Measurements from ENCODE around the gene CADM1. TPM values are rescaled to one million over a fixed set of nuclear protein-coding genes. Genes with fewer than 3 reads are reported as not detected.

The CADM1 gene
- total and polyA plus RNA-seq, 4 donors: 13.0 to 40.6 (median 28.9) TPM

DNA sequence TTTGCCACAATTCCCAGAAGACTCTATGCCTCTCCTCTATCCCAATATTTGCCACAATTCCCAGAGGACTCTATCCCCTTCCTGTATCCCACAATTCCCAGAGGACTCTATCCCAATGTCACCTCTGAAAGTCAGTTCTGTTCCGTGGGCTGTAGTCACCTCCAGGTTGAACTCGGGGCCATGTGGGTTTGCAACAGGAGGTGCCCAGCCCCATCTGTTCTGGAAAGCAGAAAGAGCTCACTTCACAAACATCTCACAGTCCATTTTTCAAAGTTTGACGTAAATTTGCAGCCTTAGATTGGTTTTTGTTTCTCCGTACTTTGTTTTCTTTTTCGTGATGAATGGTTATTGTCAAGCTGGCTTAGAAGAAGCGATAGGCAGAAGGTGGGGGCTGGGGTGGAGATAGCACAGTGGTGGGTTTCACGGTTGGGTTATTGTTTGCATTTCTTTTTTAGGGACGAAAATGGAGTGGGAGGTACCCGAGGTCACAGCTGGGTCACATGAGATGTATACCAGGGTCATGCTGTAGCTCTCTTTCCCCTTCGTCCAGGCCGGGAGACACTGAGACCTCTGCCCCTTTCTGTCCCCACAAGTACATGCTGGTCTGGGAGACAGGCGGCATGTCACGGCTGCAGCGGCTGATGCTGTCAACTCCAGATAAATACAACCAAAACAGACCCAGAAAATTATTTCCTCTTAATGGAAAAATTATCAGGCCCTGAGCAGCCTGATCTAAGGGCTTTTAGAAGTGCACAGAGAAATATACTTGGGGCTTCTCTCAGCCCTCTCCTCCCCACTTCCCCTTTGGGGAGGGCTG is 374.5 kb downstream of the CADM1 start (continued):
- TF ChIP-seq, protein P1, sequence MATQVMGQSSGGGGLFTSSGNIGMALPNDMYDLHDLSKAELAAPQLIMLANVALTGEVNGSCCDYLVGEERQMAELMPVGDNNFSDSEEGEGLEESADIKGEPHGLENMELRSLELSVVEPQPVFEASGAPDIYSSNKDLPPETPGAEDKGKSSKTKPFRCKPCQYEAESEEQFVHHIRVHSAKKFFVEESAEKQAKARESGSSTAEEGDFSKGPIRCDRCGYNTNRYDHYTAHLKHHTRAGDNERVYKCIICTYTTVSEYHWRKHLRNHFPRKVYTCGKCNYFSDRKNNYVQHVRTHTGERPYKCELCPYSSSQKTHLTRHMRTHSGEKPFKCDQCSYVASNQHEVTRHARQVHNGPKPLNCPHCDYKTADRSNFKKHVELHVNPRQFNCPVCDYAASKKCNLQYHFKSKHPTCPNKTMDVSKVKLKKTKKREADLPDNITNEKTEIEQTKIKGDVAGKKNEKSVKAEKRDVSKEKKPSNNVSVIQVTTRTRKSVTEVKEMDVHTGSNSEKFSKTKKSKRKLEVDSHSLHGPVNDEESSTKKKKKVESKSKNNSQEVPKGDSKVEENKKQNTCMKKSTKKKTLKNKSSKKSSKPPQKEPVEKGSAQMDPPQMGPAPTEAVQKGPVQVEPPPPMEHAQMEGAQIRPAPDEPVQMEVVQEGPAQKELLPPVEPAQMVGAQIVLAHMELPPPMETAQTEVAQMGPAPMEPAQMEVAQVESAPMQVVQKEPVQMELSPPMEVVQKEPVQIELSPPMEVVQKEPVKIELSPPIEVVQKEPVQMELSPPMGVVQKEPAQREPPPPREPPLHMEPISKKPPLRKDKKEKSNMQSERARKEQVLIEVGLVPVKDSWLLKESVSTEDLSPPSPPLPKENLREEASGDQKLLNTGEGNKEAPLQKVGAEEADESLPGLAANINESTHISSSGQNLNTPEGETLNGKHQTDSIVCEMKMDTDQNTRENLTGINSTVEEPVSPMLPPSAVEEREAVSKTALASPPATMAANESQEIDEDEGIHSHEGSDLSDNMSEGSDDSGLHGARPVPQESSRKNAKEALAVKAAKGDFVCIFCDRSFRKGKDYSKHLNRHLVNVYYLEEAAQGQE (IDR thresholded peaks at IDR 0.05): no peak
- no peak for TF ChIP-seq EGR1 (IDR thresholded peaks at IDR 0.05; ENCODE audit: low read depth in 2 of 2)

DNA sequence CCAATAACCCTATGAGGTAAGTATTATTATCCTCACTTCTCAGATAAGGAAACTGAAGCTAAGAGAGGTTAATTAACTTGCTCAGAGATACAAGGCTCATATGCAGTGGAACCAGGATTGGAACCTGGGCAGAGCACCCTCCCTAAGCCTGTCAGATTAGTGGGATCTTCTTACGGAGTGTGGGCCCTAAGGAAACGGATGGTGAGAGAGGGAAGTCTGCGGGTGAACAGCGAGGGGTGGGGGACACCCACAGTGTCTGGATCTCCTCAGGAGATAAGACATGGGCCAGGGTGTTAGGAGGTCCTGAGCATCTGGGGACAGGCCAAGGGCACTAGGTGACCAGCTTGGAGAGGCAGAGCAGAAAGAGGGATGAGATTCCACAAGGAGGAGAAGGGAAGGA is 376.0 kb downstream of the CADM1 start:
- Histone ChIP-seq H3K9me3 (ENCODE audit: control insufficient read depth in 4 of 4, low read length in 3 of 4) (no peaks in the 10 kb centered on the region), H3K27ac (ENCODE audit: low read depth in 1 of 2, low read length in 2 of 2) (no peak overlapping the region), H3K4me1 (ENCODE audit: control insufficient read depth in 4 of 4, insufficient read depth in 4 of 4, low read length in 3 of 4) (no peaks in the 10 kb centered on the region), H3K9ac (ENCODE audit: low read depth in 1 of 2, low read length in 2 of 2) (no peak overlapping the region), H3K27me3 (ENCODE audit: control insufficient read depth in 4 of 4, insufficient read depth in 4 of 4, low read length in 3 of 4) (peaks cover 0 to 5% (median 0%) of the 10 kb centered on the region in 4 donors), H3K36me3 (ENCODE audit: control insufficient read depth in 4 of 4, insufficient read depth in 3 of 4, low read depth in 1 of 4, low read length in 3 of 4) (no peaks in the 10 kb centered on the region), H3K4me3 (ENCODE audit: low read depth in 1 of 3, low read length in 3 of 3) (no peak overlapping the region)
- DNase-seq (ENCODE audit: low spot score): no peak
- TF ChIP-seq HNF4G (IDR thresholded peaks at IDR 0.05) (no peak), JUND (IDR thresholded peaks at IDR 0.05) (no peak), NR2F2 (IDR thresholded peaks at IDR 0.05) (no peak), FOXA2 (IDR thresholded peaks at IDR 0.05) (no peak), HNF4A (conservative IDR thresholded peaks at IDR 0.05) (no peak), GABPA (IDR thresholded peaks at IDR 0.05 in 1 of 2, conservative IDR thresholded peaks at IDR 0.05 in 1 of 2) (no peak), YY1 (IDR thresholded peaks at IDR 0.05) (no peak), SP1 (IDR thresholded peaks at IDR 0.05) (no peak)
- TF ChIP-seq, protein P2, sequence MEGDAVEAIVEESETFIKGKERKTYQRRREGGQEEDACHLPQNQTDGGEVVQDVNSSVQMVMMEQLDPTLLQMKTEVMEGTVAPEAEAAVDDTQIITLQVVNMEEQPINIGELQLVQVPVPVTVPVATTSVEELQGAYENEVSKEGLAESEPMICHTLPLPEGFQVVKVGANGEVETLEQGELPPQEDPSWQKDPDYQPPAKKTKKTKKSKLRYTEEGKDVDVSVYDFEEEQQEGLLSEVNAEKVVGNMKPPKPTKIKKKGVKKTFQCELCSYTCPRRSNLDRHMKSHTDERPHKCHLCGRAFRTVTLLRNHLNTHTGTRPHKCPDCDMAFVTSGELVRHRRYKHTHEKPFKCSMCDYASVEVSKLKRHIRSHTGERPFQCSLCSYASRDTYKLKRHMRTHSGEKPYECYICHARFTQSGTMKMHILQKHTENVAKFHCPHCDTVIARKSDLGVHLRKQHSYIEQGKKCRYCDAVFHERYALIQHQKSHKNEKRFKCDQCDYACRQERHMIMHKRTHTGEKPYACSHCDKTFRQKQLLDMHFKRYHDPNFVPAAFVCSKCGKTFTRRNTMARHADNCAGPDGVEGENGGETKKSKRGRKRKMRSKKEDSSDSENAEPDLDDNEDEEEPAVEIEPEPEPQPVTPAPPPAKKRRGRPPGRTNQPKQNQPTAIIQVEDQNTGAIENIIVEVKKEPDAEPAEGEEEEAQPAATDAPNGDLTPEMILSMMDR (IDR thresholded peaks at IDR 0.05; ENCODE audit: low read depth, low read length, missing input control): no peak
- TF ChIP-seq, protein P3, sequence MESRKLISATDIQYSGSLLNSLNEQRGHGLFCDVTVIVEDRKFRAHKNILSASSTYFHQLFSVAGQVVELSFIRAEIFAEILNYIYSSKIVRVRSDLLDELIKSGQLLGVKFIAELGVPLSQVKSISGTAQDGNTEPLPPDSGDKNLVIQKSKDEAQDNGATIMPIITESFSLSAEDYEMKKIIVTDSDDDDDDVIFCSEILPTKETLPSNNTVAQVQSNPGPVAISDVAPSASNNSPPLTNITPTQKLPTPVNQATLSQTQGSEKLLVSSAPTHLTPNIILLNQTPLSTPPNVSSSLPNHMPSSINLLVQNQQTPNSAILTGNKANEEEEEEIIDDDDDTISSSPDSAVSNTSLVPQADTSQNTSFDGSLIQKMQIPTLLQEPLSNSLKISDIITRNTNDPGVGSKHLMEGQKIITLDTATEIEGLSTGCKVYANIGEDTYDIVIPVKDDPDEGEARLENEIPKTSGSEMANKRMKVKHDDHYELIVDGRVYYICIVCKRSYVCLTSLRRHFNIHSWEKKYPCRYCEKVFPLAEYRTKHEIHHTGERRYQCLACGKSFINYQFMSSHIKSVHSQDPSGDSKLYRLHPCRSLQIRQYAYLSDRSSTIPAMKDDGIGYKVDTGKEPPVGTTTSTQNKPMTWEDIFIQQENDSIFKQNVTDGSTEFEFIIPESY (IDR thresholded peaks at IDR 0.05): no peak
- TF ChIP-seq, protein P4, sequence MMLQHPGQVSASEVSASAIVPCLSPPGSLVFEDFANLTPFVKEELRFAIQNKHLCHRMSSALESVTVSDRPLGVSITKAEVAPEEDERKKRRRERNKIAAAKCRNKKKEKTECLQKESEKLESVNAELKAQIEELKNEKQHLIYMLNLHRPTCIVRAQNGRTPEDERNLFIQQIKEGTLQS (IDR thresholded peaks at IDR 0.05): no peak
- WGBS: 83% methylated on average over 4 of the region's 4 CpGs

Data from liver (tissue), 9 donors.